Ascending aorta (tissue), 2 donors: ENCODE measurements around the gene ATG4B. TPM values are rescaled to one million over a fixed set of nuclear protein-coding genes. Genes with fewer than 3 reads are reported as not detected.

Source experiments
- DNase-seq, 2 donors: peaks; one replicate each; pipeline ENCODE4 v3.0.0-alpha.2; 2019; ENCODE audit warnings: low spot score in 2 of 2
- H3K27ac ChIP-seq, 2 donors: fragments of 200-600 bp; sonication (generic); one replicate each; pipeline ENCODE4 v1.5.1; 2016 to 2017; ENCODE audit warnings: mild to moderate bottlenecking in 1 of 2
- H3K27me3 ChIP-seq: fragments of 200-600 bp; sonication (generic); one replicate; pipeline ENCODE4 v1.5.1; 2017
- H3K36me3 ChIP-seq, 2 donors: fragments of 200-600 bp; sonication (generic); one replicate each; pipeline ENCODE4 v1.5.1; 2016
- H3K4me1 ChIP-seq, 2 donors: fragments of 200-600 bp; sonication (generic); one replicate each; pipeline ENCODE4 v1.5.1; 2016 to 2017; ENCODE audit warnings: mild to moderate bottlenecking in 1 of 2
- H3K4me3 ChIP-seq, 2 donors: fragments of 200-600 bp; sonication (generic); one replicate each; pipeline ENCODE4 v1.5.1; 2016 to 2017; ENCODE audit warnings: mild to moderate bottlenecking in 1 of 2
- H3K9me3 ChIP-seq, 2 donors: fragments of 200-600 bp; sonication (generic); one replicate each; pipeline ENCODE4 v1.5.1; 2016
- intact Hi-C: fragments of 100-400 bp; cut with DNase I; formaldehyde crosslinking; loops from one replicate; pipeline ENCODE4 v1.15.1; 2023
- total RNA-seq: library from RNA; depleted of rRNA; stranded (reverse); fragments of >200 nt; gene quantifications from one replicate; pipeline ENCODE4 v1.1.0, GENCODE V29; 2016
- TF ChIP-seq, protein P1 (sequence below), 3 experiments: fragments of 200-600 bp in 2 of 3; fragments of 450-650 bp in 1 of 3; sonication (generic) in 2 of 3; IDR thresholded peaks; one replicate each; pipeline ENCODE4 v1.5.1; 2016 to 2019; ENCODE audit warnings: antibody characterized with exemption in 3 of 3, mild to moderate bottlenecking in 1 of 3, moderate library complexity in 1 of 3

The ATG4B gene
- total RNA-seq, 1 donor from 2014 or later: 225 TPM

- DNase-seq: no peak
- intact Hi-C loops: no loop called here
Observed at GRCh38 chr2:241597561-241597960, 39.9 kb upstream of the ATG4B start.

DNA sequence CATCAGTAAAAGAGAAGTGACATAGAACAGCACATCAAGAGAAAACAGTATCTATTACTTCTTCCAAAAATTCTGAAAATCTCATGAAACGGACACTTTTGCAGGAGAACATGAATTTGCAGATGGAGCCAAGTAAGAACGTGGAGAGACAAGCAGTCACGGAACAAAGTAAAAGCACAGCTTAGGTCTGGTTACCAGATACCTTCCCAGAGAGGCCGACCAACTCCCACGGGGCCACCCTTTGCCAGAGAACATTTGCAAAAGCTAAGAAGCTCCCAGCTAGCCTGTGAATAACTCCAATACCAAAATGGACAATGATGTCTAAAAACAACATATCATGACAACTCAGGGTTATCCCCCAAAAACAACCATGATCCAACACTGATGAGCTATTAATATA is 39.4 kb upstream of the ATG4B start:
- Histone ChIP-seq H3K4me1 (no peaks in the 10 kb centered on the region), H3K4me3 (no peak overlapping the region), H3K36me3 (peaks cover 37 to 61% of the 10 kb centered on the region in 2 donors), H3K9me3 (no peaks in the 10 kb centered on the region), H3K27me3 (no peaks in the 10 kb centered on the region), H3K27ac (no peak overlapping the region)
- no peak for DNase-seq
- intact Hi-C loops: no loop called here
- TF ChIP-seq, protein P1, sequence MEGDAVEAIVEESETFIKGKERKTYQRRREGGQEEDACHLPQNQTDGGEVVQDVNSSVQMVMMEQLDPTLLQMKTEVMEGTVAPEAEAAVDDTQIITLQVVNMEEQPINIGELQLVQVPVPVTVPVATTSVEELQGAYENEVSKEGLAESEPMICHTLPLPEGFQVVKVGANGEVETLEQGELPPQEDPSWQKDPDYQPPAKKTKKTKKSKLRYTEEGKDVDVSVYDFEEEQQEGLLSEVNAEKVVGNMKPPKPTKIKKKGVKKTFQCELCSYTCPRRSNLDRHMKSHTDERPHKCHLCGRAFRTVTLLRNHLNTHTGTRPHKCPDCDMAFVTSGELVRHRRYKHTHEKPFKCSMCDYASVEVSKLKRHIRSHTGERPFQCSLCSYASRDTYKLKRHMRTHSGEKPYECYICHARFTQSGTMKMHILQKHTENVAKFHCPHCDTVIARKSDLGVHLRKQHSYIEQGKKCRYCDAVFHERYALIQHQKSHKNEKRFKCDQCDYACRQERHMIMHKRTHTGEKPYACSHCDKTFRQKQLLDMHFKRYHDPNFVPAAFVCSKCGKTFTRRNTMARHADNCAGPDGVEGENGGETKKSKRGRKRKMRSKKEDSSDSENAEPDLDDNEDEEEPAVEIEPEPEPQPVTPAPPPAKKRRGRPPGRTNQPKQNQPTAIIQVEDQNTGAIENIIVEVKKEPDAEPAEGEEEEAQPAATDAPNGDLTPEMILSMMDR (IDR thresholded peaks at IDR 0.05): no peak

More at GRCh38 chr2:241597561-241597960, 39.9 kb upstream of the ATG4B start:
- H3K27ac ChIP-seq: no peak overlapping the region
- peaks cover 32 to 60% of the 10 kb centered on the region in 2 donors for H3K36me3 ChIP-seq
- H3K4me1 ChIP-seq: no peaks in the 10 kb centered on the region
- H3K9me3 ChIP-seq: no peaks in the 10 kb centered on the region
- H3K27me3 ChIP-seq: no peaks in the 10 kb centered on the region
- TF ChIP-seq, protein P1 (IDR thresholded peaks at IDR 0.05): no peak
- H3K4me3 ChIP-seq: no peak overlapping the region

DNA sequence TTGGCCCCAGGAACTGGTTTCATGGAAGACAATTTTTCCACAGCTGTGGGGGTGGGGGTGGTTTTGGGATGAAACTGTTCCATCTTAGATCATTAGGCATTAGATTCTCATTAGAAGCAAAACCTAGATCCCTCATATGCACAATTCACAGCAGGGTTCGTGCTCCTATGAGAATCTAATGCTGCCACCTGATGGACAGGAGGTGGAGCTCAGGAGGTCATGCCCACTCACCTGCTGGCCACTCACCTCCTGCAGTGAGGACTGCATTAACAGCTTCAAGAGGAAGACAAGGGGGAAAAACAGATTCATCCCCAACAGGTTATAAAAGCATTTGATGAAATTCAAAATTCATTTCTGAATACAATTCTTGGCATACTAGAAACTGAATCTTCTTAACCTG is 39.0 kb upstream of the ATG4B start:
- Histone ChIP-seq H3K4me3 (no peak overlapping the region), H3K9me3 (no peaks in the 10 kb centered on the region), H3K27me3 (no peaks in the 10 kb centered on the region), H3K27ac (no peak overlapping the region), H3K36me3 (peaks cover 37 to 60% of the 10 kb centered on the region in 2 donors), H3K4me1 (no peaks in the 10 kb centered on the region)
- DNase-seq: no peak
- intact Hi-C loops: no loop called here
- TF ChIP-seq, protein P1 (IDR thresholded peaks at IDR 0.05): peak in 1 of 3 experiments; percentile 25

GRCh38 chr2:241599615-241600014 is 37.9 kb upstream of the ATG4B start:
- H3K36me3 ChIP-seq: peaks cover 39 to 60% of the 10 kb centered on the region in 2 donors
- TF ChIP-seq, protein P1 (IDR thresholded peaks at IDR 0.05): no peak
- intact Hi-C loops: no loop called here
- no peaks in the 10 kb centered on the region for H3K9me3 ChIP-seq
- no peak overlapping the region for H3K27ac ChIP-seq
- H3K4me1 ChIP-seq: no peaks in the 10 kb centered on the region
- H3K4me3 ChIP-seq: no peak overlapping the region
- no peak for DNase-seq
- H3K27me3 ChIP-seq: no peaks in the 10 kb centered on the region

DNA sequence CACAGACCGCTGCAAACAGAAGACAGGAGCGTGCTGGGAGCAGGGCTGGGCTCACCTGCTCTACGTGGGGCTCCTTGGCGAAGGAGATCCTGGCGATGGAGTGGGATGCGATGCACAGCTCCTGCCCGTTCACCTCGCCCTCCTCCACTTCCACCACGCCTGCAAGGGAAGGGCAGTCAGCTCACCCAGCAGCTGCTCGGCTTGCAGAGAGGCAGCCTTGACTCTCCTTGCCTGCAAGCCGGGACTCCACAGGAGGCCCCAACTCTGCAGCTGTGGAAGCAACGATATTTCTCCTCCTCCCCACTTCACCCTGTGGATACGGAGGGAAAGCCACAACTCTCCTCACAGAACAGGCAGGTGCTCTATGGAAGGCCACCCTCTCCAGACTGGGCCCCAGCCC is 35.7 kb upstream of the ATG4B start:
- H3K4me1 ChIP-seq: no peaks in the 10 kb centered on the region
- H3K27me3 ChIP-seq: no peaks in the 10 kb centered on the region
- intact Hi-C loops: no loop called here
- no peaks in the 10 kb centered on the region for H3K9me3 ChIP-seq
- no peak overlapping the region for H3K4me3 ChIP-seq
- TF ChIP-seq, protein P1 (IDR thresholded peaks at IDR 0.05): no peak
- no peak overlapping the region for H3K27ac ChIP-seq
- no peak for DNase-seq
- H3K36me3 ChIP-seq: peaks cover 35 to 74% of the 10 kb centered on the region in 2 donors

DNA sequence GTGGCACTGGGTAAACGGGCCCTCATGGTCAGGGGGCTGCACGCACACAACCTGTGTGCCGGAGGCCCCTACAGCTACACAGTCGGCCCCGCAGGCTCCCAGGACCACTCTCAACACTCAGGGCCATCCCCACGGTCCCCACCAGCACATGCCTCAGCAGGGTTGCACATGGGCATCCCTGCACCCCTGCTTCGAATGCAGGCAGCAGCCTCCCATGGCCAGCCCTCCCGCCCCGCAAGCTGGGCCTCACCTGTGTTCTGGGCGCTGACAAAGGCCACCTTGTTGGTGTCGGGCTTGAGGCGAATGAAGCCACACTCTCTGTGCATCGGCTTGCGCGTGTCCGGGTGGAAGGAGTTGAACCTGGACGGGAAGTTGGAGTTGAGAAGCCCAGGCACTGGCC is 34.8 kb upstream of the ATG4B start:
- no peak overlapping the region for H3K4me3 ChIP-seq
- no peaks in the 10 kb centered on the region for H3K4me1 ChIP-seq
- H3K27me3 ChIP-seq: no peaks in the 10 kb centered on the region
- no peak for DNase-seq
- intact Hi-C loops: no loop called here
- no peak overlapping the region for H3K27ac ChIP-seq
- no peaks in the 10 kb centered on the region for H3K9me3 ChIP-seq
- TF ChIP-seq, protein P1 (IDR thresholded peaks at IDR 0.05): no peak
- peaks cover 35 to 67% of the 10 kb centered on the region in 2 donors for H3K36me3 ChIP-seq
